Measurements from ENCODE around the gene PCA3.

PCA3 gene

GRCh38 chr9:76756941-76757673 is 7.1 kb upstream of the PCA3 start:
- DNase-seq (ENCODE audit: extremely low read depth in 1 of 2, low read depth in 1 of 2), result no peak

GRCh38 chr9:76758476-76758875 is 5.8 kb upstream of the PCA3 start:
- DNase-seq (ENCODE audit: extremely low read depth in 1 of 2, low read depth in 1 of 2), result no peak

- DNase-seq (ENCODE audit: extremely low read depth in 1 of 2, low read depth in 1 of 2), result no peak
These were observed 4.5 kb upstream of the PCA3 start for GRCh38 chr9:76759732-76760131.

- DNase-seq (ENCODE audit: extremely low read depth in 1 of 2, low read depth in 1 of 2), result no peak
These were observed 2.8 kb upstream of the PCA3 start for GRCh38 chr9:76761448-76761847.

- DNase-seq (ENCODE audit: extremely low read depth in 1 of 2, low read depth in 1 of 2), result no peak
These were observed 1.9 kb downstream of the PCA3 start for GRCh38 chr9:76766126-76766525.

GRCh38 chr9:76772686-76773445 is 8.6 kb downstream of the PCA3 start:
- DNase-seq (ENCODE audit: extremely low read depth in 1 of 2, low read depth in 1 of 2), result no peak

GRCh38 chr9:76784881-76785280 is 20.6 kb downstream of the PCA3 start:
- no peak for DNase-seq (ENCODE audit: extremely low read depth in 1 of 2, low read depth in 1 of 2)

GRCh38 chr9:76785501-76785900 is 21.3 kb downstream of the PCA3 start:
- DNase-seq (ENCODE audit: extremely low read depth in 1 of 2, low read depth in 1 of 2), result no peak

- no peak for DNase-seq (ENCODE audit: extremely low read depth in 1 of 2, low read depth in 1 of 2)
These were observed 23.4 kb downstream of the PCA3 start for GRCh38 chr9:76787677-76788076.

GRCh38 chr9:76789840-76790239 is 25.6 kb downstream of the PCA3 start:
- no peak for DNase-seq (ENCODE audit: extremely low read depth in 1 of 2, low read depth in 1 of 2)

- no peak for DNase-seq (ENCODE audit: extremely low read depth in 1 of 2, low read depth in 1 of 2)
These were observed 29.7 kb downstream of the PCA3 start for GRCh38 chr9:76793784-76794431.

GRCh38 chr9:76796296-76796695 is 32.1 kb downstream of the PCA3 start:
- DNase-seq (ENCODE audit: extremely low read depth in 1 of 2, low read depth in 1 of 2), result no peak

- no peak for DNase-seq (ENCODE audit: extremely low read depth in 1 of 2, low read depth in 1 of 2)
These were observed 34.3 kb downstream of the PCA3 start for GRCh38 chr9:76798527-76798926.

GRCh38 chr9:76799473-76799872 is 35.2 kb downstream of the PCA3 start:
- no peak for DNase-seq (ENCODE audit: extremely low read depth in 1 of 2, low read depth in 1 of 2)

GRCh38 chr9:76800901-76801300 is 36.7 kb downstream of the PCA3 start:
- DNase-seq (ENCODE audit: extremely low read depth in 1 of 2, low read depth in 1 of 2), result no peak

- DNase-seq (ENCODE audit: extremely low read depth in 1 of 2, low read depth in 1 of 2), result no peak
These were observed 38.8 kb downstream of the PCA3 start for GRCh38 chr9:76803083-76803482.

- no peak for DNase-seq (ENCODE audit: extremely low read depth in 1 of 2, low read depth in 1 of 2)
These were observed 39.5 kb downstream of the PCA3 start for GRCh38 chr9:76803762-76804161.

- DNase-seq (ENCODE audit: extremely low read depth in 1 of 2, low read depth in 1 of 2), result no peak
These were observed 44.4 kb downstream of the PCA3 start for GRCh38 chr9:76808636-76809035.

- no peak for DNase-seq (ENCODE audit: extremely low read depth in 1 of 2, low read depth in 1 of 2)
These were observed 46.2 kb downstream of the PCA3 start for GRCh38 chr9:76810377-76810957.

GRCh38 chr9:76812591-76812990 is 48.4 kb downstream of the PCA3 start:
- DNase-seq (ENCODE audit: extremely low read depth in 1 of 2, low read depth in 1 of 2), result no peak

- no peak for DNase-seq (ENCODE audit: extremely low read depth in 1 of 2, low read depth in 1 of 2)
These were observed 53.3 kb downstream of the PCA3 start for GRCh38 chr9:76817489-76817888.

GRCh38 chr9:76818271-76818670 is 54.0 kb downstream of the PCA3 start:
- no peak for DNase-seq (ENCODE audit: extremely low read depth in 1 of 2, low read depth in 1 of 2)

Measured in activated CD8-positive, alpha-beta memory T cell treated with anti-CD3 and anti-CD28 coated beads for 1 hour (primary cell).